PC-9 (cell line): ENCODE measurements around the gene KRT4. TPM values are rescaled to one million over a fixed set of nuclear protein-coding genes. Genes with fewer than 3 reads are reported as not detected.

Source experiments
- BruUV-seq: library from RNA; stranded (reverse); fragments of 400-500 nt; replicated peaks from 2 replicates; lab custom pipeline; 2021; lab: Mats Ljungman, UMichigan
- CTCF ChIA-PET: fragments of 300-600 bp; sonication (Branson Sonifier 250); formaldehyde crosslinking; loops from one replicate; lab custom pipeline; 2022; ENCODE audit warnings: antibody characterized with exemption; lab: Charles Lee
- POLR2A ChIA-PET: fragments of 300-600 bp; sonication (Branson Sonifier 250); formaldehyde crosslinking; loops from one replicate; lab custom pipeline; 2022; ENCODE audit warnings: antibody characterized with exemption; ENCODE audit not compliant: unreplicated experiment; lab: Charles Lee
- DNase-seq, 2 experiments: peaks; one replicate each; pipeline versions ENCODE4 v3.0.0 to v3.0.0-alpha.2; 2015 to 2022; ENCODE audit warnings: mixed read lengths in 1 of 2
- H2AFZ ChIP-seq: fragments of 200-600 bp; sonication (generic); 2 replicates; pipeline ENCODE4 v1.8.1; 2017; ENCODE audit warnings: antibody characterized with exemption
- H3F3A ChIP-seq: fragments of 200-600 bp; sonication (generic); 2 replicates; pipeline ENCODE4 v1.8.1; 2017; ENCODE audit warnings: antibody characterized with exemption, mild to moderate bottlenecking, low read depth; ENCODE audit not compliant: insufficient read depth
- H3K27ac ChIP-seq: fragments of 200-600 bp; sonication (generic); 2 replicates; pipeline ENCODE4 v1.6.1; 2016; ENCODE audit warnings: mixed run types
- H3K27me3 ChIP-seq: fragments of 200-600 bp; sonication (generic); 2 replicates; pipeline ENCODE4 v1.6.1; 2016; ENCODE audit warnings: low read depth, mixed run types; ENCODE audit not compliant: insufficient read depth
- H3K36me3 ChIP-seq: fragments of 200-600 bp; sonication (generic); 2 replicates; pipeline ENCODE4 v1.6.1; 2016; ENCODE audit warnings: low read depth, mixed run types
- H3K4me1 ChIP-seq: fragments of 200-600 bp; sonication (generic); replicated peaks from 2 replicates; pipeline ENCODE4 v1.6.1; 2016; ENCODE audit warnings: mixed run types; ENCODE audit not compliant: insufficient read depth
- H3K4me2 ChIP-seq: fragments of 200-600 bp; sonication (generic); 2 replicates; pipeline ENCODE4 v1.6.1; 2017; ENCODE audit warnings: mixed run types
- H3K4me3 ChIP-seq: fragments of 200-600 bp; sonication (generic); 2 replicates; pipeline ENCODE4 v1.6.1; 2016; ENCODE audit warnings: mixed run types
- H3K79me2 ChIP-seq: fragments of 200-600 bp; sonication (generic); 2 replicates; pipeline ENCODE4 v1.6.1; 2017; ENCODE audit warnings: low read depth, mixed run types
- H3K9me2 ChIP-seq: fragments of 200-600 bp; sonication (generic); 2 replicates; pipeline ENCODE4 v1.8.1; 2017; ENCODE audit warnings: mild to moderate bottlenecking; ENCODE audit not compliant: insufficient read depth
- H3K9me3 ChIP-seq: fragments of 200-600 bp; sonication (generic); 2 replicates; pipeline ENCODE4 v1.8.1; 2016; ENCODE audit warnings: low read depth; ENCODE audit not compliant: insufficient read depth
- H4K20me1 ChIP-seq: fragments of 200-600 bp; sonication (generic); 2 replicates; pipeline ENCODE4 v1.8.1; 2017; ENCODE audit not compliant: insufficient read depth
- EZH2 ChIP-seq: fragments of 200-600 bp; sonication (generic); IDR thresholded peaks from 2 replicates; pipeline ENCODE4 v1.8.0; 2017; ENCODE audit warnings: antibody characterized with exemption, low read depth
- intact Hi-C: fragments of 100-400 bp; cut with micrococcal nuclease; formaldehyde crosslinking; loops from one replicate; pipeline ENCODE4 v1.10.0; 2022; ENCODE audit not compliant: unreplicated experiment
- total RNA-seq: library from RNA; stranded (reverse); gene quantifications from 2 replicates; pipeline ENCODE4 v1.2.3, GENCODE V29; 2021
- TF ChIP-seq, protein P1 (sequence below): fragments of 200-600 bp; sonication (generic); conservative IDR thresholded peaks from 2 replicates; pipeline ENCODE4 v1.6.1; 2017; ENCODE audit warnings: mixed run types, antibody characterized with exemption, mild to moderate bottlenecking, moderate library complexity

KRT4 gene
- total RNA-seq, 1 experiment from 2014 or later = 3.0 TPM

- POLR2A ChIA-PET = no interaction called here
- intact Hi-C loops = no loop called here
- Histone ChIP-seq H3K4me3 (no peak overlapping the region), H4K20me1 (no peaks in the 10 kb centered on the region), H3K27ac (no peak overlapping the region), H3K27me3 (no peaks in the 10 kb centered on the region; the same call in 1 of the 2 replicates), H3K9me3 (no peaks in the 10 kb centered on the region), H3K4me2 (no peak overlapping the region), H3F3A (no peaks in the 10 kb centered on the region), H2AFZ (no peak overlapping the region), H3K79me2 (no peaks in the 10 kb centered on the region), H3K9me2 (no peaks in the 10 kb centered on the region), H3K4me1 (no peaks in the 10 kb centered on the region), H3K36me3 (no peaks in the 10 kb centered on the region)
- DNase-seq = no peak
- BruUV-seq = no TSS peak
- TF ChIP-seq, protein P1, sequence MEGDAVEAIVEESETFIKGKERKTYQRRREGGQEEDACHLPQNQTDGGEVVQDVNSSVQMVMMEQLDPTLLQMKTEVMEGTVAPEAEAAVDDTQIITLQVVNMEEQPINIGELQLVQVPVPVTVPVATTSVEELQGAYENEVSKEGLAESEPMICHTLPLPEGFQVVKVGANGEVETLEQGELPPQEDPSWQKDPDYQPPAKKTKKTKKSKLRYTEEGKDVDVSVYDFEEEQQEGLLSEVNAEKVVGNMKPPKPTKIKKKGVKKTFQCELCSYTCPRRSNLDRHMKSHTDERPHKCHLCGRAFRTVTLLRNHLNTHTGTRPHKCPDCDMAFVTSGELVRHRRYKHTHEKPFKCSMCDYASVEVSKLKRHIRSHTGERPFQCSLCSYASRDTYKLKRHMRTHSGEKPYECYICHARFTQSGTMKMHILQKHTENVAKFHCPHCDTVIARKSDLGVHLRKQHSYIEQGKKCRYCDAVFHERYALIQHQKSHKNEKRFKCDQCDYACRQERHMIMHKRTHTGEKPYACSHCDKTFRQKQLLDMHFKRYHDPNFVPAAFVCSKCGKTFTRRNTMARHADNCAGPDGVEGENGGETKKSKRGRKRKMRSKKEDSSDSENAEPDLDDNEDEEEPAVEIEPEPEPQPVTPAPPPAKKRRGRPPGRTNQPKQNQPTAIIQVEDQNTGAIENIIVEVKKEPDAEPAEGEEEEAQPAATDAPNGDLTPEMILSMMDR = no peak
- no peak for TF ChIP-seq EZH2
- CTCF ChIA-PET = no interaction called here
These were observed 32.4 kb downstream of the KRT4 start for GRCh38 chr12:52781399-52782082.

- H3K27me3 ChIP-seq = no peaks in the 10 kb centered on the region; the same call in 1 of the 2 replicates
- no peaks in the 10 kb centered on the region for H3K79me2 ChIP-seq
- H3K4me2 ChIP-seq = no peak overlapping the region
- no TSS peak for BruUV-seq
- H3K9me3 ChIP-seq = no peaks in the 10 kb centered on the region
- H4K20me1 ChIP-seq = no peaks in the 10 kb centered on the region
- ChIA-PET POLR2A (no interaction called here), CTCF (no interaction called here)
- H3K27ac ChIP-seq = no peak overlapping the region
- no peak for DNase-seq
- TF ChIP-seq EZH2 = no peak
- TF ChIP-seq, protein P1 = no peak
- no peak overlapping the region for H3K4me3 ChIP-seq
- no peaks in the 10 kb centered on the region for H3K4me1 ChIP-seq
- intact Hi-C loops = no loop called here
- no peaks in the 10 kb centered on the region for H3K9me2 ChIP-seq
- no peak overlapping the region for H2AFZ ChIP-seq
- no peaks in the 10 kb centered on the region for H3K36me3 ChIP-seq
- H3F3A ChIP-seq = no peaks in the 10 kb centered on the region
These were observed 34.0 kb downstream of the KRT4 start for GRCh38 chr12:52779914-52780313.

DNA sequence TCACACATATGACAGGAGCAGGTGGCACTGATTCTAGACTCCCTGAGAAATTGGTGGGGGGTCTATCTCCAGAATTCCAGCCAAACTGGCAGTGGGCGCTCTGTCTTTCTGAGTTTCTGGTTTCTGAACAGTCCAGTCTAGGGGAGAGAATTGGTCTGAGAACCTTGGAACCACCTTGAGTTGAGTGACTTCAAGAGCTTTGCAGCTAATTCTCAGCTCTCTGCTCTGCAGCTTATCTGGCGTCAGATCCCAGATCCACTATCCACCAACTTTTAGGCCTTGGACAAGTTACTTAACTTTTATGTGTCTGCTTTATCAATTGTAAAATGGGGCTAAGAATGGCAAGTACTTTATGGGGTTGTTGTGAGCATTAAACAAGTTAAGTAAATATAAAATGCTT, 35.1 kb downstream of the KRT4 start:
- Histone ChIP-seq H3K27me3 (no peaks in the 10 kb centered on the region; the same call in 1 of the 2 replicates), H3K9me2 (no peaks in the 10 kb centered on the region), H3K4me2 (no peak overlapping the region), H3K4me3 (no peak overlapping the region), H4K20me1 (no peaks in the 10 kb centered on the region), H3K27ac (no peak overlapping the region), H2AFZ (no peak overlapping the region), H3K4me1 (no peaks in the 10 kb centered on the region), H3K36me3 (no peaks in the 10 kb centered on the region), H3K9me3 (no peaks in the 10 kb centered on the region), H3K79me2 (no peaks in the 10 kb centered on the region), H3F3A (no peaks in the 10 kb centered on the region)
- TF ChIP-seq, protein P1 = no peak
- ChIA-PET CTCF (interaction anchor here (0.6 kb wide), 1 partner anchor 542 kb away, joined by 6 read pairs; no protein-coding TSS in a partner anchor), POLR2A (no interaction called here)
- intact Hi-C loops = no loop called here
- no TSS peak for BruUV-seq
- DNase-seq = no peak
